KMS-11 (cell line): Measurements from ENCODE around the gene AMZ1.
"Not testable (repeated sequence)": the region's sequence is repeated elsewhere in the genome, so short reads cannot be mapped to it uniquely, and the experiment has no call there.

Experiments used
- H2AFZ ChIP-seq: fragments of 200-600 bp; sonication (generic); 2 replicates; pipeline ENCODE4 v1.6.1; 2016; ENCODE audit warnings: antibody characterized with exemption, mixed run types, low read depth
- H3K27ac ChIP-seq: fragments of 200-600 bp; sonication (generic); 2 replicates; pipeline ENCODE4 v1.6.1; 2016; ENCODE audit warnings: mild to moderate bottlenecking, mixed run types
- H3K27me3 ChIP-seq: fragments of 200-600 bp; sonication (generic); 2 replicates; pipeline ENCODE4 v1.6.1; 2017; ENCODE audit warnings: mild to moderate bottlenecking, low read depth, mixed run types, moderate library complexity; ENCODE audit not compliant: insufficient read depth
- H3K36me3 ChIP-seq: fragments of 200-600 bp; sonication (generic); 2 replicates; pipeline ENCODE4 v1.6.1; 2017; ENCODE audit warnings: mild to moderate bottlenecking, mixed run types; ENCODE audit not compliant: insufficient read depth
- H3K4me1 ChIP-seq: fragments of 200-600 bp; sonication (generic); 2 replicates; pipeline ENCODE4 v1.6.1; 2016; ENCODE audit warnings: mild to moderate bottlenecking, low read depth, mixed run types; ENCODE audit not compliant: poor library complexity, severe bottlenecking
- H3K4me2 ChIP-seq: fragments of 200-600 bp; sonication (generic); 2 replicates; pipeline ENCODE4 v1.7.0; 2016; ENCODE audit warnings: mild to moderate bottlenecking, mixed run types
- H3K4me3 ChIP-seq: fragments of 200-600 bp; sonication (generic); IDR thresholded peaks from 2 replicates; pipeline ENCODE4 v1.6.1; 2017; ENCODE audit warnings: low read depth, low read length, mixed read lengths; ENCODE audit not compliant: insufficient read depth
- H3K79me2 ChIP-seq: fragments of 200-600 bp; sonication (generic); 2 replicates; pipeline ENCODE4 v1.6.1; 2016; ENCODE audit warnings: low read depth, mixed run types; ENCODE audit not compliant: insufficient read depth
- H3K9ac ChIP-seq: fragments of 200-600 bp; sonication (generic); 2 replicates; pipeline ENCODE4 v1.6.1; 2016; ENCODE audit warnings: mild to moderate bottlenecking, mixed run types
- H4K20me1 ChIP-seq: fragments of 200-600 bp; sonication (generic); 2 replicates; pipeline ENCODE4 v1.6.1; 2016; ENCODE audit warnings: mild to moderate bottlenecking, mixed run types; ENCODE audit not compliant: insufficient read depth
- CTCF ChIP-seq: fragments of 200-600 bp; sonication (generic); conservative IDR thresholded peaks from 2 replicates; pipeline ENCODE4 v1.6.1; 2017; ENCODE audit warnings: low read depth, mild to moderate bottlenecking, antibody characterized with exemption, low read length, moderate library complexity, mixed read lengths

The AMZ1 gene

GRCh38 chr7:2734751-2735571 lies 47.0 kb downstream of the AMZ1 start:
- Histone ChIP-seq H3K4me3 (no peak overlapping the region), H4K20me1 (no peaks in the 10 kb centered on the region), H3K27ac (no peak overlapping the region), H3K36me3 (no peaks in the 10 kb centered on the region), H3K4me2 (no peak overlapping the region), H3K4me1 (no peaks in the 10 kb centered on the region), H3K9ac (no peak overlapping the region), H3K27me3 (no peaks in the 10 kb centered on the region), H2AFZ (no peak overlapping the region), H3K79me2 (0 out of 2 replicates have a peak, but pooled peaks cover 1% of the 10 kb centered on the region)
- TF ChIP-seq CTCF: no peak

- TF ChIP-seq CTCF: no peak
- H3K27me3 ChIP-seq: no peaks in the 10 kb centered on the region
- H4K20me1 ChIP-seq: no peaks in the 10 kb centered on the region
- H3K9ac ChIP-seq: no peak overlapping the region
- no peak overlapping the region for H3K4me2 ChIP-seq
- no peak overlapping the region for H3K4me3 ChIP-seq
- H3K4me1 ChIP-seq: no peaks in the 10 kb centered on the region
- H3K36me3 ChIP-seq: no peaks in the 10 kb centered on the region
- 0 out of 2 replicates have a peak, but pooled peaks cover 4% of the 10 kb centered on the region for H3K79me2 ChIP-seq
- no peak overlapping the region for H2AFZ ChIP-seq
- H3K27ac ChIP-seq: no peak overlapping the region
Observed at GRCh38 chr7:2735744-2736143, 47.7 kb downstream of the AMZ1 start.

- Histone ChIP-seq H3K4me2 (no peak overlapping the region), H3K27ac (no peak overlapping the region), H3K9ac (no peak overlapping the region), H3K4me1 (no peaks in the 10 kb centered on the region), H3K27me3 (no peaks in the 10 kb centered on the region), H3K79me2 (0 out of 2 replicates have a peak, but pooled peaks cover 4% of the 10 kb centered on the region), H2AFZ (no peak overlapping the region), H3K4me3 (no peak overlapping the region), H4K20me1 (no peaks in the 10 kb centered on the region), H3K36me3 (no peaks in the 10 kb centered on the region)
- no peak for TF ChIP-seq CTCF
Observed at GRCh38 chr7:2736411-2736914, 48.5 kb downstream of the AMZ1 start.

- H3K27ac ChIP-seq, H4K20me1 ChIP-seq, H2AFZ ChIP-seq, H3K4me1 ChIP-seq, H3K9ac ChIP-seq, H3K36me3 ChIP-seq, H3K79me2 ChIP-seq, H3K4me3 ChIP-seq, H3K27me3 ChIP-seq, H3K4me2 ChIP-seq: not testable (repeated sequence)
Observed at GRCh38 chr7:2737005-2737743, 49.2 kb downstream of the AMZ1 start.
